ENCODE measurements around the gene TEX22.

GRCh38 chr14:105365681-105366080 is 32.7 kb upstream of the TEX22 start:
- TF ChIP-seq CTCF (IDR thresholded peaks at IDR 0.05) (no peak), EZH2 (IDR thresholded peaks at IDR 0.05; ENCODE audit: borderline replicate concordance, insufficient read depth, low read depth, low read length, poor library complexity, severe bottlenecking) (no peak)
